OCI-LY3 (cell line): ENCODE measurements around the gene SDK1.
"Not testable (repeated sequence)": the region's sequence is repeated elsewhere in the genome, so short reads cannot be mapped to it uniquely, and the experiment has no call there.

Source experiments
- H2AFZ ChIP-seq: fragments of 200-600, 300-600 bp; shearing (Covaris generic); 2 replicates; pipeline ENCODE4 v1.6.0; 2014; ENCODE audit warnings: antibody characterized with exemption, low read depth, low read length
- H3K27ac ChIP-seq: fragments of 200-600, 300-600 bp; sonication (generic); 2 replicates; pipeline ENCODE4 v1.5.1; 2014; ENCODE audit warnings: mild to moderate bottlenecking, low read length, moderate library complexity, mixed read lengths
- H3K27me3 ChIP-seq: fragments of 200-600, 300-600 bp; sonication (generic); 2 replicates; pipeline ENCODE4 v1.6.1; 2014; ENCODE audit warnings: low read depth, low read length, mixed read lengths
- H3K36me3 ChIP-seq: fragments of 200-600, 300-600 bp; sonication (generic); replicated peaks from 2 replicates; pipeline ENCODE3; 2014; ENCODE audit warnings: low read depth, low read length, mixed read lengths
- H3K4me1 ChIP-seq: fragments of 300-600, 200-600 bp; sonication (generic); 2 replicates; pipeline ENCODE4 v1.6.1; 2014; ENCODE audit warnings: low read length, mixed read lengths
- H3K4me2 ChIP-seq: fragments of 200-600, 300-600 bp; sonication (generic); 2 replicates; pipeline ENCODE4 v1.6.1; 2014; ENCODE audit warnings: low read length, mixed read lengths
- H3K4me3 ChIP-seq: fragments of 300-600, 200-600 bp; sonication (generic); 2 replicates; pipeline ENCODE4 v1.5.1; 2014; ENCODE audit warnings: antibody characterized with exemption, mild to moderate bottlenecking, low read length, moderate library complexity
- H3K79me2 ChIP-seq: fragments of 300-600, 200-600 bp; shearing (Covaris generic); 2 replicates; pipeline ENCODE4 v1.6.1; 2014; ENCODE audit warnings: mild to moderate bottlenecking, low read length, mixed read lengths
- H3K9ac ChIP-seq: fragments of 300-600, 200-600 bp; shearing (Covaris generic); 2 replicates; pipeline ENCODE4 v1.6.0; 2014; ENCODE audit warnings: mild to moderate bottlenecking, low read length, moderate library complexity
- H3K9me3 ChIP-seq: fragments of 200-600, 300-600 bp; shearing (Covaris generic); 2 replicates; pipeline ENCODE4 v1.6.1; 2014; ENCODE audit warnings: low read length, mixed read lengths; ENCODE audit not compliant: insufficient read depth
- H4K20me1 ChIP-seq: fragments of 200-600, 300-600 bp; sonication (generic); 2 replicates; pipeline ENCODE4 v1.6.1; 2016; ENCODE audit warnings: low read length, mixed read lengths; ENCODE audit not compliant: insufficient read depth
- CTCF ChIP-seq: fragments of 200-600, 300-600 bp; sonication (generic); IDR thresholded peaks from 2 replicates; pipeline ENCODE4 v1.5.1; 2014; ENCODE audit warnings: antibody characterized with exemption, low read length, low read depth
- EZH2phosphoT487 ChIP-seq: fragments of 200-600 bp; shearing (Covaris generic); IDR thresholded peaks from 2 replicates; pipeline ENCODE4 v1.6.1; 2018; ENCODE audit warnings: antibody characterized with exemption, mixed run types, low read depth

SDK1 gene

GRCh38 chr7:4234886-4235285, 933.8 kb downstream of the SDK1 start:
- no peaks in the 10 kb centered on the region for H3K4me1 ChIP-seq
- H3K27me3 ChIP-seq: no peaks in the 10 kb centered on the region
- H3K27ac ChIP-seq: no peak overlapping the region
- no peak overlapping the region for H3K4me2 ChIP-seq
- no peaks in the 10 kb centered on the region for H3K36me3 ChIP-seq
- H4K20me1 ChIP-seq: no peaks in the 10 kb centered on the region
- H3K4me3 ChIP-seq: no peak overlapping the region
- TF ChIP-seq CTCF (no peak), EZH2phosphoT487 (no peak)
- H2AFZ ChIP-seq: no peak overlapping the region
- H3K79me2 ChIP-seq: no peaks in the 10 kb centered on the region
- H3K9ac ChIP-seq: no peak overlapping the region
- H3K9me3 ChIP-seq: no peaks in the 10 kb centered on the region

GRCh38 chr7:4235596-4235995, 934.5 kb downstream of the SDK1 start:
- Histone ChIP-seq H3K36me3 (no peaks in the 10 kb centered on the region), H3K9ac (no peak overlapping the region), H3K9me3 (no peaks in the 10 kb centered on the region), H3K4me3 (no peak overlapping the region), H4K20me1 (no peaks in the 10 kb centered on the region), H3K4me2 (no peak overlapping the region), H3K4me1 (no peaks in the 10 kb centered on the region), H3K27ac (no peak overlapping the region), H3K27me3 (no peaks in the 10 kb centered on the region), H2AFZ (no peak overlapping the region), H3K79me2 (no peaks in the 10 kb centered on the region)
- TF ChIP-seq EZH2phosphoT487: no peak
- TF ChIP-seq CTCF: no peak

GRCh38 chr7:4236389-4236788, 935.3 kb downstream of the SDK1 start:
- Histone ChIP-seq H3K9me3 (no peaks in the 10 kb centered on the region), H3K36me3 (no peaks in the 10 kb centered on the region), H2AFZ (no peak overlapping the region), H3K4me2 (no peak overlapping the region), H3K9ac (no peak overlapping the region), H3K27me3 (no peaks in the 10 kb centered on the region), H3K79me2 (no peaks in the 10 kb centered on the region), H3K4me1 (no peaks in the 10 kb centered on the region), H3K4me3 (no peak overlapping the region), H3K27ac (no peak overlapping the region), H4K20me1 (no peaks in the 10 kb centered on the region)
- no peak for TF ChIP-seq CTCF
- no peak for TF ChIP-seq EZH2phosphoT487

GRCh38 chr7:4236873-4237272, 935.8 kb downstream of the SDK1 start:
- not testable (repeated sequence) for H3K27me3 ChIP-seq, H3K36me3 ChIP-seq, H3K4me2 ChIP-seq, H2AFZ ChIP-seq, H3K4me1 ChIP-seq, H3K27ac ChIP-seq, H3K4me3 ChIP-seq, H3K9me3 ChIP-seq, H3K9ac ChIP-seq, H4K20me1 ChIP-seq, H3K79me2 ChIP-seq
